T-helper 1 cell treated with Interleukin-12 subunit alpha and Interleukin-12 subunit beta and Interleukin-4 antibody, amounts not matched to agents 30 ng/mL and 1 ng/mL, for 36 hours (primary cell): ENCODE data around the gene LGMN. TPM values are rescaled to one million over a fixed set of nuclear protein-coding genes. Genes with fewer than 3 reads are reported as not detected.
"Not testable (repeated sequence)": the region's sequence is repeated elsewhere in the genome, so short reads cannot be mapped to it uniquely, and the experiment has no call there.

ENCODE experiments used
- intact Hi-C: fragments of 100-400 bp; cut with micrococcal nuclease; formaldehyde crosslinking; loops from one replicate; pipeline ENCODE4 v1.15.1; 2024
- total RNA-seq: library from RNA; stranded (reverse); gene quantifications from 2 replicates; pipeline ENCODE4 v1.2.3, GENCODE V29; 2022

Gene LGMN
- total RNA-seq, 1 donor from 2014 or later: 5.9 TPM

DNA sequence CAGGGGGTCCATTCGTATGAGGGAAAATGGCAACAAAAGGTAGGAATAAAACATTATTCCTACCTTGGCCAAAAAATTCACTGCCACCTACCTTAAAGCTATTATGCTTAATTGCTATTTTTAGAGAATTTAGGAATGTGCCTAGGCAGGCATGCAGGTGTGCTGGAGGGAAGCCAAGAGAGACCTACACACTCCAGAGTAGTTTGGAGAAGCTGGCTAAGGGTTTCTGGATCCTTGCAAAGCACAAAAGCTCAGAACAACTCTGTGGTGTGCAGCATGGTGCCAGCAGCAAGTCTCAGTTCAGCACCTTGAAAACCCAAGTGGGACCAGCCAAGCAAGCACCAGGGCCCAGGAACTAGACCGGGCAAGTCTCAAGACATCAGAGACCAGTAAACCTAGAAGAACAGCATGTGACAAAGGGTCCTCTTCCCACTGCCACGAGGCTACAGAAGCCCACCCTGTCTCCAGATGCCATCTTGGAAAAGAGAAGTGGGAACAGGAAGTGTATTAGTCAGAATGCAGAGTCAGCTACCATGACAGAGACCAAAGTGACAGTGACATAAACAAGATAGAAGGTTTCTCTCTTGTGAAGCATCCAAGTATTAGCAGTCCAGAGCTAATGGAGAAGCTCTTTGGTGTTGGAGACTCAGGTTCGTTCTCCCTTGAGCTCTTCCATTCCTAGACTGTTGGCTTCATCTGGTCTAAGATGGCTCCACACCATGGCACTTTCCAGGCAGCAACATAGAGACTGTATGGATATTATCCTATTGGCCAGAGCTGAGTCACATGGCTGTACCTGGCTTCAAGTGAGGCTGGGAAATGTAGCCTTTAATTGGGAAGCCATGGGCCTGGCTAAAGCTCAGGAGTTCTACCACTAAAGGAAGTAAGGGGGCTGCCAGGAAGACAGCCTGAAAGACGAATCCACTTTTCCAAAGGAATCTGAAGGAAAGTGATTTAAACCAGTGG, 15.5 kb upstream of the LGMN start:
- intact Hi-C loops: not testable (repeated sequence)

DNA sequence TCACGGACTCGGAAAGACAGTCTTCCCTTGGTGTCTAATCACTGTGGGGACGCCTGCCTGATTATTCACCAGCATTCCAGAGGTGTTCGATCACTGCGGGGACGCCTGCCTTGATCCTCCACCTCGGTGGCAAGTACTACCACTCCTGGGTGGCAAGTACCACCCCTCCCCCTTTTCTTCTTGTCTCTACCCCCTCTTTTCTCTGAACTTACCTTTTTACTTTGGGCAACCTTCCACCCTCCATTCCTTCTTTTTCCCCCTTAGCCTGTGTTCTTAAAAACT, 12.0 kb upstream of the LGMN start:
- intact Hi-C loops: no loop called here

DNA sequence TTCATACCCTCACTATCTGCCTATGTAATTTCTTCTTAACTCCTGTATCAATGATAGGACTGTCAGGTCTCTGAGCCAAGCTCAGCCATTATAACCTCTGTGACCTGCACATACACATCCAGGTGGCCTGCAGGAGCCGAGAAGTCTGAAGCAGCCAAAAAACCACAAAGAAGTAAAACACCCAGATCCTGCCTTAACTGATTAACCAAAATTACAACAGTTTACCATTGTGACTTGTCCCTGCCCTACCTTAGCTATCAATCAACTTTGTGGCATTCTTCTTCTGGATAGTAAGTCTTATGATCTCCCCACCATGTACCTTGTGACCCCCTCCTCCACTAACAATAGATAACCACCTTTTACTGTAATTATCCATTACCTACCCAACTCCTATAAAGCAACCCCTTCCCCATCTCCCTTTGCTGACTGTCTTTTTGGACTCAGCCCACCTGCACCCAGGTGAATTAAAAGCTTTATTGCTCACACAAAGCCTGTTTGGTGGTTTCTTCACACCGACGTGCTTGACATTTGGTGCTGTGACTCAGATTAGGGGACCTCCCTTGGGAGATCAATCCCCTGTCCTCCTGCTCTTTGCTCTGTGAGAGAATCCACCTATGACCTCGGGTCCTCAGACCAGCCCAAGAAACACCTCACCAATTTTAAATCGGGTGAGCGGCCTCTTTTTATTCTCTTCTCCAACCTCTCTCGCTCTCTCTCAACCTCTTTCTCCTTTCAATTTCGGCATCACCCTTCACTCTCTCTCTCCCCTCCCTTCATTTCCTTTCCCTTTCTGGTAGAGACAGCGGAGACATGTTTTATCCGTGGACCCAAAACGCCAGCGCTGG, 11.5 kb upstream of the LGMN start:
- intact Hi-C loops: loop anchor here (1.0 kb wide), 1 partner anchor 12 kb away; the partner anchor contains the start of gene LGMN

DNA sequence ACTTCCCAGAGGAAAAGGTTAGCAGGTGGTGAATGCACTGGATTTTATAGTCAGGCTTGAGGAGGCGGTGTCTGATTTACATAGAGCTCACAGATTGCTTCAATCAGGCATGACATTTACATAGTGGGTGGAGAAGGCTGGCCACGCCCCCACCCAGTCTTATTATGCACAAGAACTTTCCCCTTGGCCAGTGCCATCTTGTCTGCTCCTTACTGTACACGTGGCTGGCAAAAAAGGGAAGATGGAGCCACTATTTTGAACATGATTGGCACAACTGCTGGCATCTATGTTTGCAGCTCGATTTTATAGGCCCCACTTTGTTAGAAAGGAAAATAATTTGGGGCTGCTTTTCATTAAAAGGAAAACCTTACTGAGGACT, 10.9 kb upstream of the LGMN start:
- intact Hi-C loops: loop anchor here (1.0 kb wide), 1 partner anchor 11 kb away; the partner anchor contains the start of gene LGMN

DNA sequence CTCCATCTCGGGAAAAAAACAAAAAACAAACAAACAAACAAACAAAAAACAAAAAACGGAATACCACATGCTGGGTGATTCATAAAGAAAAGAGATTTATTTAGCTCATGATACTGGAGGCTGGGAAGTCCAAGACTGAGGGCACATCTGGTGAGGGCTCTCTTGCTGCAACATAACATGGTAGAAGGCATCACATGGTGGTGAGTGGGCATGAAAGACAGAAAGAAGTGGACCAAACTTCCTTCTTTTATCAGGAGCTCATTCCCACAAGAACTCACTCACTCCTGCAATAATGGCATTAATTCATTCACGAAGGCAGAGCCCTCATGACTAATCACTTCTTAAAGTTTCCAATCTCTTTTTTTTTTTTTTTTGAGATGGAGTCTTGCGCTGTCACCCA, 8.0 kb upstream of the LGMN start:
- intact Hi-C loops: no loop called here

DNA sequence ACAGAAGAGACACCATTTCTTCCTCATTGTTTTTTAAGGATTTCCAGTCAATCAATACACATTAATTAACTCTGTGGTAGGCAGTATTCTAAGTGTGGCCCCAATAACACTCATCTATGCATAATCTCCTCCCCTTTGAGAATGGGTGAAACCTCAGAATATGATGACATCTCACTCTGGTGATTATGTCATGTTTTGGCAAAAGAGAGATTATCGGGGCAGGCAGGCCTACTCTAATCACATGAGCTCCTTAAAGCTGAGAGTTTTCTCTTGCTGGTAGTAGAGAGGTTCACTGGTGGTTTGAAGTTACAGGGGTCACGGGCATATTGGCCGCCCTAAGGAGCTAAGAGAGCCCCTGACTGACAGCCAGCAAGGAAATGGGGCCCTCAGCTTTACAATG, 7.1 kb upstream of the LGMN start:
- intact Hi-C loops: no loop called here

DNA sequence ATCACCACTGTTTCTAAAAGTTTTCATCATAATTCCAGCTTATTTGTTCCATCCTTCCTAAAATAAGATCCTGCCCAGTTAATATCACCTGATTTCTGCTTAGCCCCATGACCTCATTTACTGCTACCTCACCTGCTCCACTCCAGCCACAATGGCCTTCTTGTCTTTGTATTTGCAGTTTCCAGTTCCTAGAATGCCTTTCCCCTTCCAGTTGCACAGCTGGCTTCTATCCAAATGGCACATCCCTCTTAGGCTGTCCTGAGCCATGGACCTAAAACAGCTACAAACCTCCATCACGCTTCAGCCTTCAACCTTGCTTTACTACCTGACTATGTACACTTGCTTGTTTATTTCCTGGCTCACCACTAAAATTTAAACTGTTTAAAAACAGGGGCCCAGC, 6.5 kb upstream of the LGMN start:
- intact Hi-C loops: no loop called here

DNA sequence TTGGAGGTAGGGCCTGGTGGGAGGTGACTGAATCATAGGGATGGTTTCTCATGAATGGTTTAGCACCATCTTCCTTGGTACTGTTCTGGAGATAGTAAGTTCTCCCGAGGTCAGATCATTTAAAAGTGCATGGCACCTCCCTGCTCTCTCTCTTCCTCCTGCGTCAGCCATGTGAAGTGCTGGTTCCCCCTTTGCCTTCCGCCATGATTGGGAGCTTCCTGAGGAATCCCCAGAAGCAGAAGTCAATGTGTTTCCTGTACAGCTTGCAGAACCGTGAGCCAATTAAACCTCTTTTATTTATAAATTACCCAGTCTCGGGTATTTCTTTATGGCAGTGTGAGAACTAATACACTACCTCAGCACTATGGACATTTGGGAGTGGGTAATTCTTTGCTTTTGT, 4.8 kb upstream of the LGMN start:
- intact Hi-C loops: no loop called here

DNA sequence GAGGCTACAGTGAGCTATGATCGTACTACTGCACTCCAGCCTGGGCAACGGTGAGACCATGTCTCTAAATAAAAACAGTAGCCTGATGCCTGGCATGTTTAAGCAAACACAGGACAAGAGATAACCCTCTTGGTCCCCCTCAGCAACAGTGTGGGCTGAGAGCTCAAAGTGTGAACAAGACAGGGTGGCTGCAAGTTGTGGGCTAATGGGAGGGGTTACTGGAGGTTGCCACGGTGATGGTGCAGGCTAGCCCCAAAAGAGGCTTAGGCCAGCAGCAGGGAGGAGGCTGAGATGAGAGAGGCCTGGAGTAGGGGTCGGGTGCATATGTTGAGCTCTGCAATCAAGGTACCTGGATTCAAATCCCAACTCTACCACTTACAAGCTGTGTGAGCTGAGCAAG, 3.4 kb upstream of the LGMN start:
- intact Hi-C loops: no loop called here

DNA sequence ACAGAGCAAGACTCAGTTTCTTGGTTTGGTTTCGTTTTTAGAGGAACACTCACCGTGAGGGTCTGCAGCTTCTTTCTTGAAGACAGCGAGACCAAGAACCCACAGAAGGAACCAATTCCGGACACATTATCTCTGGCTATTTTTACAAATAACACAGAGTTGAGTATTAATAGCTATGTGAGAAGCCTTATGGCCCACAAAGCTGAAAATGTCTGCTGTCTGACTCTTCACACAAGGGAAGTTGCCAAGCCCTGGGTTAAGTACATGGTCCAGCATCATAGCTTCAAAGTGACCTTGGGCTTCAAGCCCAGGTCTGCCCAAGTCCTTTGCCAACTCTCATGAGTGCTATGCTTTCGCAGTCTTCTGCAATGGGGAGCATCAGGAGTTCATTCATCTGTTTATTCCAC, 2.6 kb upstream of the LGMN start:
- intact Hi-C loops: no loop called here

DNA sequence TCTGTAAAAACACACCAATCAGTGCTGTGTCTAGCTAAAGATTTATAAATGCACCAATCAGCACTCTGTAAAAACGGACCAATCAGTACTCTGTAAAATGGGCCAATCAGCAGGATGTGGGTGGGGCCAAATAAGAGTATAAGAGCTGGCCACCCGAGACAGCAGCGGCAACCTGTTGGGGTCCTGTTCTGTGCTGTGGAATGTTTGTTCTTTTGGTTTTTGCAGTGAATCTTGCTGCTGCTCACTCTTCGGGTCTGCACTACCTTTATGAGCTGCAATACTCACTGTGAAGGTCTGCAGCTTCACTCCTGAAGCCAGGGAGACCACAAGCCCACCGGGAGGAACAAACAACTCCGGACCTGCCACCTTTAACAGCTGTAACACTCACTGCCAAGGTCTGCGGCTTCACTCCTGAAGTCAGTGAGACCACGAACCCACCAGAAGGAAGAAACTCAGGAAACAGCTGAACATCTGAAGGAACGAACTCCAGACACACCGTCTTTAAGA, 1.8 kb upstream of the LGMN start:
- intact Hi-C loops: not testable (repeated sequence)

DNA sequence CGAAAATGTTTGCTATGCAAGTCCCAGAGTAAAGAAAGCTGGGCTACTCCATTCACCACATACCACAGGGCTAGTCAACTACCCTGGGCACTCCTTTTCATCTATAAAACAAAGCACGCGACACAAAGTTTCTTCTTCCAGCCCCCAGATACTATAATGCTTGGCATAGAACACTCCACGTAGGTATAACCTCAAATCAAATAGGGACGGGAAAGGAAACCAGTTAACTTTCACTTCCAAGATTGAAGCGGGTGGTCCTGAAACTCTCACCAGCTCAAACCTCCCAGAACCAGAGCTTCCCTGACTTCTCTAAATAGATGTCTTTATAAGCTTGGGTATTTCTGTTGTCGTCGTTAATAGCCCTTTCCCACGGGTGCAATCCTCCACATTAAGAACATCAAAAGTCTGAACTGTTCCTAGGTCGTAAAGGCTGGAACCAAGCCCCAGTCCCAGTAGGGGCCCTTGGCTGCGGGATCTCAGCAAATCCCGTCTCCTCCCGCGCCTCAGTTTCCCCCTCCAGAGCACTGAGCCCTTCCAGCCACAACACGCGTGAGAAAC, 647 bp downstream of the LGMN start:
- intact Hi-C loops: loop anchor here (1.0 kb wide), 4 partner anchors 12 to 47 kb away; partner anchors contain the start of gene GOLGA5

DNA sequence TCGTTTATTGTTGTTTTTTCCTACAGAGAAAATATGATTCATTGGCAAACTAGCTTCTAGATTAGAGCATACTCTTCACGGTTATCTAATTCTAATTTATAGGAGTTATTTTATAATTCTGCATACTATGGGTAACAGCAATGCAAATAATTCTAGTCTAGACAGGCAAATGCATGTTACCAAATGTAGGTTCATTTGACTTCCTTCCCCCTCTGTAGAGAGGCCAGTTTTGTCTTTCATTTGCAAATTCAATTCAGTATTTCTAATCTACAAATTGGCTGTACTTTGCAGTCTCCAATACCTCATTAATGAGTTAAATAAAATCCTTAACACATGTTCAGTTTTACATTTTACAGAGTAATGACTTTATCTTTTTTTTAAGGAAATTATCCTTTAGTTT, 4.2 kb downstream of the LGMN start:
- intact Hi-C loops: no loop called here

DNA sequence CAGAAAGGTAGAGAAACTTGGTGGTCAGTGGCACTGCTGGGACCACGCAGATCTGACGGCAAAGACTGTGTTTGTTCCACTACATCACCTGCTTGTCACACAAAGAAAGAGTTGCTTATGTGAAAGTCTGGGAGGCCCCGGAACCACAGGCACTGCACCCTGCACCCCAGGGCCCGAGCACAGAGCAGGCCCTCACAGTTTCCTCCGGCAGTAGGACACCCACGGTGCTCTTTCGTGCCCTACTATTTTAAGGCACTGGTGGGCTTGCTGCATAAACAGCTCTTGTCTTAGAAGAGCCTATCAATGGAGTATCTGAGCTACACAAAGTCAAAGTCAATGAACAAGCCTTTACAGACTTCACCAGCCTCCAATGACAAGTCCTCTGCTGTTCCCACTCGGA, 8.0 kb downstream of the LGMN start:
- intact Hi-C loops: no loop called here

DNA sequence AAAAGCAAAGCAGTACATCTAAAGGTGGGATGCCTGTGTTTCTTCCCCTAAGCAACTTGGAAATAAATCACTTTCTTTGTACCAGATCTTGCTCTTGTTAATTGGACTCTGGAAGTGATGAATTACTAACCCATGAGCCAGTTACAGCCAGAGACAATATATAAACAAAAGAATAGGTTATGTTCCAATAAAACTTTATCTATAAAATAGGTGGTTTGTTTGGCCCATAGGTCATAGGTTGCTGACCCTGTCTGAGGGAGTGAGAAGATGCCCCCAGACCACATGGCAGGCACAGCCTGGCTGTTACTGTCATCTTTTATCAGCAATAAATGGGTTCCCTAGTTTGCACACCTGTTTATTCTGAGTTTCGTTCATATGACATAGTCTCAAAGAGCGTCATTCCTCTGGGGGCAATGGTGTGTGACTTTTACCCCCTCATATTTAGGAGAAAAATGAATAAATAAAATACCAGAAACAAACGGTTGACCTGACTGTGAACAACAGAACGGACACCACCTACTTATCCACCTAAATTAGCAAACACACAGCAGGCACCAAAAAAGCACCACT, 10.7 kb downstream of the LGMN start:
- intact Hi-C loops: no loop called here

DNA sequence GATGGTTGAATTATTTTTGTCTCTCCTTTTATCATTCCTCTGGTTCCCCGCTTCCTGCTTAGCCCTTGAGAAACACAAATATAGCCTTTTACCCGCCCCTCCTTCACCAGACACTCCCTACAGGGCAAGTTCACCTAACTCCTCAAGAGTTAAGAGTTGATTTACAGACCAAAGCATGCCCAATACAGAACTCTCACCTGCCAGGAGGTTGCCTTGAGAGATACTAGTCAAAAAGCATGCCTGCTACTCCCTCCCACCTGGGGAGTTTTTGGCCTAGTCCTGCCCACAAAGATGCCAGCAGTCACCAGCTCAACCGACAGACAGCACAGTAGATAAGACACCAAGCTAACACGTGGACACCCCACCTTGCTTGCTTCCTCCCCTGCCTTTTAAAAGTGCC, 11.2 kb downstream of the LGMN start:
- intact Hi-C loops: no loop called here

DNA sequence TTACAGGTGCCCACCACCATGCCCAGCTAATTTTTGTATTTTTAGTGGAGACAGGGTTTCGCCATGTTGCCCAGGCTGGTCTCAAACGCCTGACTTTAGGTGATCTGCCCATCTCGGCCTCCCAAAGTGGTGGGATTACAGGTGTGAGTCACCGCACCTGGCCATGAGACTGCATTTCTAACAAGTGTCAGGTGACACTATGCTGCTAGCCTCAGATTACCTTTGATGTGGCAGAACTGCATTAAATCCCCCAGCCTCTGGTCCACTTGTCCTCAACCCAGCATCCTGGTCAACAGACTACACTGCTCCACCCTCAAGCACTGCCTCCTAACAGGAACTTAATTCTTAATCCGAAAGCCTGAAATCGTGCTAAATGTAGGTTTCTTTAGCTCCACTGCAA, 13.1 kb downstream of the LGMN start:
- intact Hi-C loops: no loop called here

DNA sequence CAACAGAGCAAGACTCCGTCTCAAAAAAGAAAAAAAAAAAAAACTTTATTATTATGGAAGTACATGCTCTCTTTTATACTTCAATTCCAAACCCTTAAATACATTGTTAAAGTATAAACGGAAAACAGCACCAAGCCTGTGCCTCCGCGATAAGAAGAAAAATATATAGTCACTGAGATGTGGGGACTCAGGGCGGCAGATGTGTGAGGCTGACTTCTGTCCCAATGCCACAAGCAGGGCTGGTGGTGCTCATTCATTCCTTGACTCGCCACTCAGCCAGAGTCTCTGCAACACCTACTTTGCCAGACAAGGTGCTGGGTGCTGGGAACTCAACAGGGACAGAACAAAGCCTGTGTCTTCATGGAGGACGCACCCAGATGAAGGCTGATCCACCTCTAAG, 13.8 kb downstream of the LGMN start:
- intact Hi-C loops: no loop called here

DNA sequence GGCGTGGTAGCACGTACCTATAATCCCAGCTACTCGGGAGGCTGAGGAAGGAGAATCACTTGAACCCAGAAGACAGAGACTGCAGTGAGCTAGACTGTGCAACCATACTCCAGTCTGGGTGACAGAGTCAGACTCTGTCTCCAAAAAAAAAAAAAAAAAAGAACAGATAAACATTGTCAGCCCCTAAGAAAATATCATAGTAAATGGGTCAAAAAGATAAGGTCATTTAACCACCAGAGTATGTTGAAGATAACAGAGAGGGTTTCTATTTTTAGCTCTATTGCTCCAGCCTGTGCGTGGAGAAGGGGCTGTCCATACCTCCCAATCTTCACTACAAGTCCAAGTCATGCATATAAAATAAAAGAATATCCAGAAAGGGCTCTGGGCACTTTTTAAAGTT, 15.4 kb downstream of the LGMN start:
- intact Hi-C loops: no loop called here

DNA sequence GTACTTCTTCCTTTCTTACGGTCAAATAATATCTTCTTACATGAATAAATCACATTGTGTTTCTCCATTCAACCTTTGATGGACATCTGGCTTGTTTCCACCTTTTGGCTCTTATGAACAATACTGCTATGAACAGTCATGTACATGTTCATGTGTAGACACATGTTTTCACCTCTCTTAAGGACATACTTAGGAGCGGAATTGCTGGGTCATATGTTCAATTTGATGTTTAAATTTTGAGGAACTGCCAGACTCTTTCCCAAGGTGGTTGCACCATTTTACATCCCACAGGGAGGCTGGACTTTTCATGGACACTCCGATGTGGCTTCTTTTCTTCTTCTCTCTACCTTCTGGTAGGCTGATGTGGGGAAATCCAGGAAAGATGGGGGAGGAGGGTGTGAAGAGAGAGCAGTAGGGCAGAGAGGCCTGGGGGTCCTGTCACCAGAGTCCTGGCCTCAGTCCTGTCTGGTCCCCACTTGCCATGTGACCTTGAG, 16.8 kb downstream of the LGMN start:
- intact Hi-C loops: loop anchor here (2.0 kb wide), 1 partner anchor 43 kb away; no protein-coding TSS in a partner anchor
